Tibial nerve (tissue), 4 donors: ENCODE data around the gene CCDC85C. TPM values are rescaled to one million over a fixed set of nuclear protein-coding genes. Genes with fewer than 3 reads are reported as not detected.

Experiments used
- DNase-seq, 2 donors: peaks; one replicate each; pipeline ENCODE4 v3.0.0-alpha.2; 2019; ENCODE audit warnings: low spot score in 2 of 2
- H3K27ac ChIP-seq, 4 donors: fragments of 200-600 bp; sonication (generic) in 3 of 4; one replicate each; pipeline ENCODE4 v1.5.1; 2017 to 2019; ENCODE audit warnings: mild to moderate bottlenecking in 1 of 4
- H3K27me3 ChIP-seq, 2 donors: fragments of 200-600 bp; sonication (generic) in 1 of 2; one replicate each; pipeline versions ENCODE4 v1.5.1 to v1.6.0; 2017 to 2019
- H3K36me3 ChIP-seq, 3 donors: fragments of 200-600 bp; sonication (generic); one replicate each; pipeline ENCODE4 v1.5.1; 2018 to 2019
- H3K4me1 ChIP-seq, 4 donors: fragments of 200-600 bp; sonication (generic) in 3 of 4; one replicate each; pipeline ENCODE4 v1.5.1; 2017 to 2019
- H3K4me3 ChIP-seq, 4 donors: fragments of 200-600 bp; sonication (generic) in 3 of 4; one replicate each; pipeline ENCODE4 v1.5.1; 2017 to 2019; ENCODE audit warnings: mild to moderate bottlenecking in 1 of 4, moderate library complexity in 1 of 4
- H3K9me3 ChIP-seq, 4 donors: fragments of 200-600 bp; sonication (generic) in 3 of 4; one replicate each; pipeline ENCODE4 v1.5.1; 2017 to 2019
- EP300 ChIP-seq, 2 donors: sonication (generic); formaldehyde crosslinking; IDR thresholded peaks; one replicate each; pipeline ENCODE4 v1.6.1; 2017; ENCODE audit warnings: antibody characterized with exemption in 2 of 2, mild to moderate bottlenecking in 1 of 2
- POLR2A ChIP-seq, 2 donors: fragments of 450-650 bp; IDR thresholded peaks; one replicate each; pipeline ENCODE4 v1.6.1; 2017; ENCODE audit warnings: antibody characterized with exemption in 2 of 2, mild to moderate bottlenecking in 2 of 2, moderate library complexity in 2 of 2
- WGBS, 2 donors: methylation state at CpG; one replicate each; pipeline ENCODE4 v1.1.5; 2018; 5-methylcytosine and 5-hydroxymethylcytosine counted together
- total RNA-seq, 4 donors: library from RNA; depleted of rRNA; stranded (reverse); fragments of >200 nt; gene quantifications; one replicate each; pipeline ENCODE4 v1.1.0, GENCODE V29; 2016
- TF ChIP-seq, protein P1 (sequence below), 5 experiments: fragments of 200-600 bp in 3 of 5; fragments of 450-650 bp in 2 of 5; sonication (generic) in 3 of 5; IDR thresholded peaks; one replicate each; pipeline ENCODE4 v1.5.1; 2016 to 2019; ENCODE audit warnings: antibody characterized with exemption in 5 of 5, mild to moderate bottlenecking in 3 of 5, moderate library complexity in 2 of 5

CCDC85C gene
- total RNA-seq, 4 donors from 2014 or later: 0.60 to 4.6 (median 1.8) TPM

DNA sequence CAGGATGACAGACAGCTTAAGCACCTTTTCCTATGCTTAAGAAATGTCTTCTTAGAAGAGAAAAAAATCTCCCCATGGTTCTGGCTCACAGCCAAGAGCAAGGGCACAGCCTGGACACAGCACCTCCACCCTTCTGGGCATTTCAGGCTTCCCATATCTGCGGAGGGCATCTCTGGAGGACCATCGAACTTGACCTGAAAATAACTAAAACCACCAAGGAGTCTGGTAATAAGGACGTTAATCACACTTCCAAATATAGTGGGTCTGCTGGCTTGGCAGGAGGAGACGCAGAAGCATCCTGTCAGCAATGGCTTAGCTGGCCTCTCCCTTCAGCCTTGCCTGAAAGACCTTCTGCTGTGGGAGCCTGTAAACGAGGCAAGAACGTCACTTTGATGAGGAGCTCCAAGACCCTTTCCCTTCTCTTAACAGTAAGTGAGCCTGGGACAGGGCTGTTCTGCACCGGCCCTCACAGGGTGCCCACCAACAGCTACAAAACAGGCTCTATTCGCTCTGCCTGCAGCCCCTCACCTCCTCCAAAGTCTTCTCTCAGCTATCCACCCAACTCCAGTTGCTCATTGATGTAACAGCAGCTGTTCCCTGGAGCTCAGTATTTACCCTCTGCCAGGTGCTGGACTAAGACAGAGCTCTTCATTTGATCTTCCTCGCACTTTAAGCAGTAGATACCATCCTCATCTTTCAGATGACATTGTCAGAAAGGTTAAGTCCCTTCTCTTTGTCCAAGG is 136.5 kb downstream of the CCDC85C start:
- TF ChIP-seq POLR2A (IDR thresholded peaks at IDR 0.05) (no peak), EP300 (IDR thresholded peaks at IDR 0.05) (no peak)
- TF ChIP-seq, protein P1, sequence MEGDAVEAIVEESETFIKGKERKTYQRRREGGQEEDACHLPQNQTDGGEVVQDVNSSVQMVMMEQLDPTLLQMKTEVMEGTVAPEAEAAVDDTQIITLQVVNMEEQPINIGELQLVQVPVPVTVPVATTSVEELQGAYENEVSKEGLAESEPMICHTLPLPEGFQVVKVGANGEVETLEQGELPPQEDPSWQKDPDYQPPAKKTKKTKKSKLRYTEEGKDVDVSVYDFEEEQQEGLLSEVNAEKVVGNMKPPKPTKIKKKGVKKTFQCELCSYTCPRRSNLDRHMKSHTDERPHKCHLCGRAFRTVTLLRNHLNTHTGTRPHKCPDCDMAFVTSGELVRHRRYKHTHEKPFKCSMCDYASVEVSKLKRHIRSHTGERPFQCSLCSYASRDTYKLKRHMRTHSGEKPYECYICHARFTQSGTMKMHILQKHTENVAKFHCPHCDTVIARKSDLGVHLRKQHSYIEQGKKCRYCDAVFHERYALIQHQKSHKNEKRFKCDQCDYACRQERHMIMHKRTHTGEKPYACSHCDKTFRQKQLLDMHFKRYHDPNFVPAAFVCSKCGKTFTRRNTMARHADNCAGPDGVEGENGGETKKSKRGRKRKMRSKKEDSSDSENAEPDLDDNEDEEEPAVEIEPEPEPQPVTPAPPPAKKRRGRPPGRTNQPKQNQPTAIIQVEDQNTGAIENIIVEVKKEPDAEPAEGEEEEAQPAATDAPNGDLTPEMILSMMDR (IDR thresholded peaks at IDR 0.05): no peak
- WGBS, 2 donors: 65 to 67% methylated on average over 9 of the region's 9 CpGs
- no peaks in the 10 kb centered on the region for H3K27me3 ChIP-seq
- H3K4me1 ChIP-seq: peaks cover 0 to 29% (median 3%) of the 10 kb centered on the region in 4 donors
- no peaks in the 10 kb centered on the region for H3K9me3 ChIP-seq
- H3K27ac ChIP-seq: no peak overlapping the region
- H3K36me3 ChIP-seq: peaks cover 0 to 30% (median 0%) of the 10 kb centered on the region in 3 donors
- no peak overlapping the region for H3K4me3 ChIP-seq
- no peak for DNase-seq

DNA sequence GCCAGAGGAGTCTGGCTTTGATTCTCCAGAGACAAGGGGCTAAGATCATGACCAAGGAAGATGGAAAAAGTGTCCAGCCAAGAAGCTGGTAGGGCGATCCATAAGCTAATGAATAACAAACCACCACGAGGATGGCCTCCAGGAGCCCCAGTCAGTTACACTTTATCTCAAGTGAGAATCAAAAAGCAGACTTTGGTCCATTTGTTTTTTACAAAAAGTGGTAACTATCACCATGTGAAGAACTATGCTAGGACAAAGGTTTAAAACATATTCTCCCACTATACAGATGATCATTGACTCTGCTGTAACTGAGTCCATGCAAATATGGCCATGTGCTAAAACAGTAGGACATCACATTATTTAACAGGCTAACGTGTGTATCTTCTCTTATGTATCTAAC is 137.2 kb downstream of the CCDC85C start:
- Histone ChIP-seq H3K36me3 (peaks cover 0 to 38% (median 4%) of the 10 kb centered on the region in 3 donors), H3K27ac (no peak overlapping the region), H3K27me3 (no peaks in the 10 kb centered on the region), H3K4me1 (peaks cover 0 to 29% (median 3%) of the 10 kb centered on the region in 4 donors), H3K4me3 (no peak overlapping the region), H3K9me3 (no peaks in the 10 kb centered on the region)
- WGBS, 2 donors: 80 to 84% methylated on average over 3 of the region's 3 CpGs
- TF ChIP-seq POLR2A (IDR thresholded peaks at IDR 0.05): no peak
- TF ChIP-seq EP300 (IDR thresholded peaks at IDR 0.05): no peak
- TF ChIP-seq, protein P1 (IDR thresholded peaks at IDR 0.05): no peak
- DNase-seq: no peak

DNA sequence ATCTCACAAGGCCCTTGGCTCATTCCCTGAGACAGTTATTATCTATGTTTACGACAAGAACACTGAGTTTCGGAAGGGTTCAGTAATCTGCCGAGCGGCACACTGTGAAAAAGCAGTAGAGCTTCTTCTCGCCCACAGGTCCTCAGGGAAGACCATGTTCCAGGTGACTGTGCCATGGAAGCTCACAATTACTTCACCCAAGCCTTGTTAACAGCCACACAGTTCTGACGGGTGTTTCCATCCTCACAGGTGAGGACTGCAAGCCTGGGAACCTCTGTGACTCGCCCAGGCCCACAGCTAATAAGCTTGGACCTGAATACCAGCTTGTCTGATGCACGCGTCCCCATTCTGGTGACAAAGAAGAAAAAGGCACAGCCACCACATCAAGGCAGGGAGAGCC is 138.7 kb downstream of the CCDC85C start:
- Histone ChIP-seq H3K36me3 (peaks cover 0 to 50% (median 4%) of the 10 kb centered on the region in 3 donors), H3K4me3 (no peak overlapping the region), H3K4me1 (peaks cover 0 to 29% (median 3%) of the 10 kb centered on the region in 4 donors), H3K27ac (no peak overlapping the region), H3K9me3 (no peaks in the 10 kb centered on the region), H3K27me3 (no peaks in the 10 kb centered on the region)
- DNase-seq: no peak
- TF ChIP-seq POLR2A (IDR thresholded peaks at IDR 0.05) (no peak), EP300 (IDR thresholded peaks at IDR 0.05) (no peak)
- TF ChIP-seq, protein P1 (IDR thresholded peaks at IDR 0.05): no peak
- 88 to 95% methylated on average over 9 of the region's 9 CpGs for WGBS, 2 donors

DNA sequence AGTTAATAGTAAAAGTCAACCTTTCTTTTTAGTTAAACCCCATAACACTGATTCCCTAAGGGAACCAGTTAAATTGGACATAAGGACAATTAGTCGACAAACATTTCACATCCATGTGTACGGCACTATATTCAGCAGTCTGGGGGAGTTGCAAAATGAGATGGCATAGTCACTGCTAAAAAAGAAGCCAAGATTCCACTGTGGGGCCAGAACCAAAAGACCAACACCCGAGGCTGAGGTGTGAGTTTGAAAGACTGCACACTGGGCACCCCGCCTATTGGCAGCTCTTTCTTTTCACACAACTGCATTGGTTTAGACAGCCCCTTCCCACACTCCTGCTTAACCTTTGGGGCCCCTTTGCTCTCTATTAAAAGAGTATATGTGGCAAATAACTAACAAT is 140.0 kb downstream of the CCDC85C start:
- Histone ChIP-seq H3K36me3 (peaks cover 0 to 56% (median 4%) of the 10 kb centered on the region in 3 donors), H3K4me1 (peaks cover 0 to 18% (median 3%) of the 10 kb centered on the region in 4 donors), H3K27me3 (no peaks in the 10 kb centered on the region), H3K27ac (no peak overlapping the region), H3K9me3 (no peaks in the 10 kb centered on the region), H3K4me3 (no peak overlapping the region)
- TF ChIP-seq POLR2A (IDR thresholded peaks at IDR 0.05) (no peak), EP300 (IDR thresholded peaks at IDR 0.05) (no peak)
- TF ChIP-seq, protein P1 (IDR thresholded peaks at IDR 0.05): no peak
- WGBS, 2 donors: 86 to 88% methylated on average over 4 of the region's 4 CpGs
- DNase-seq: no peak

DNA sequence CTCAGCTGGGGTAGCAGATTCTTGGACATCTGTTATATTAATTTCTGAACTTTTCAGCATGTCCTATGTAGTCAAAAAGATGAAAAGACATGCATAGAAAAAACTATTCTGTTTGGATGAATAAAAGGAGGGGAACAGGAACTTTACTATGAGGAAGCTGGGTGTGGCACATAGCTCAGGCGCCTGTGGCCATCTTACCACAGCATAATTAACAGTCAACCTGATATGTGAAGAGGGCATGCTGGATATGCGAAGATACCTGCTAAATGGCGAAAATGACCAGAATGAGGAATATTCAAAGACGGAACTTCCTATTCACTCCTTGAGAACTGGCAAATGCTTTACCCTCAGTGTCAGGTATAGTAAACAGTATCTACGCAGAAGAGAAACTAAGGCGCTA is 141.8 kb downstream of the CCDC85C start:
- Histone ChIP-seq H3K36me3 (peaks cover 0 to 68% (median 4%) of the 10 kb centered on the region in 3 donors), H3K9me3 (no peaks in the 10 kb centered on the region), H3K4me3 (no peak overlapping the region), H3K27ac (no peak overlapping the region), H3K27me3 (no peaks in the 10 kb centered on the region), H3K4me1 (peaks cover 0 to 1% (median 0%) of the 10 kb centered on the region in 4 donors)
- DNase-seq: no peak
- TF ChIP-seq, protein P1 (IDR thresholded peaks at IDR 0.05): no peak
- TF ChIP-seq EP300 (IDR thresholded peaks at IDR 0.05) (no peak), POLR2A (IDR thresholded peaks at IDR 0.05) (no peak)
- 72 to 75% methylated on average over 6 of the region's 6 CpGs for WGBS, 2 donors
